Measurements from ENCODE around the gene PMVK.

GRCh38 chr1:154884869-154885701 lies 51.4 kb downstream of the PMVK start:
- TF ChIP-seq POLR2AphosphoS5 (IDR thresholded peaks at IDR 0.05; ENCODE audit: low read depth, low read length), result no peak
- no peak for TF ChIP-seq TAF1 (IDR thresholded peaks at IDR 0.05; ENCODE audit: borderline replicate concordance, low read depth, low read length)
- no peak for TF ChIP-seq POLR2A (IDR thresholded peaks at IDR 0.05; ENCODE audit: low read depth, low read length)
